H9 (cell line): ENCODE data around the gene CLVS2. TPM values are rescaled to one million over a fixed set of nuclear protein-coding genes. Genes with fewer than 3 reads are reported as not detected.
A peak's percentile ranks its signal among the peaks of the same experiment; 100 is the strongest.

ENCODE experiments used
- DNase-seq: peaks from one replicate; pipeline ENCODE4 v3.0.0-alpha.2; 2017
- H2AFZ ChIP-seq: one replicate; pipeline ENCODE4 v1.6.1; 2013; ENCODE audit warnings: mild to moderate bottlenecking, low read length, control low read depth, moderate library complexity
- H2AK5ac ChIP-seq: 2 replicates; pipeline ENCODE4 v1.6.1; 2013; ENCODE audit warnings: low read length, control low read depth, mixed read lengths; ENCODE audit not compliant: insufficient read length
- H2BK120ac ChIP-seq: one replicate; pipeline ENCODE4 v1.6.1; 2013; ENCODE audit warnings: low read depth, mild to moderate bottlenecking, low read length, control low read depth, inconsistent platforms; ENCODE audit not compliant: poor library complexity, severe bottlenecking
- H2BK12ac ChIP-seq: 2 replicates; pipeline ENCODE4 v1.6.1; 2013; ENCODE audit warnings: low read length, control low read depth, mixed read lengths, low read depth; ENCODE audit not compliant: insufficient read length
- H2BK15ac ChIP-seq: 2 replicates; pipeline ENCODE4 v1.6.1; 2013; ENCODE audit warnings: low read depth, low read length, control low read depth
- H2BK20ac ChIP-seq: one replicate; pipeline ENCODE4 v1.6.1; 2013; ENCODE audit warnings: low read depth, mild to moderate bottlenecking, low read length, control low read depth, inconsistent platforms; ENCODE audit not compliant: poor library complexity, severe bottlenecking
- H2BK5ac ChIP-seq: 2 replicates; pipeline ENCODE4 v1.6.1; 2013; ENCODE audit warnings: low read length, control low read depth, mixed read lengths; ENCODE audit not compliant: insufficient read length
- H3K14ac ChIP-seq: 2 replicates; pipeline ENCODE4 v1.6.1; 2013; ENCODE audit warnings: low read length, control low read depth; ENCODE audit not compliant: insufficient read depth
- H3K18ac ChIP-seq: 2 replicates; pipeline ENCODE4 v1.6.1; 2013; ENCODE audit warnings: low read depth, mild to moderate bottlenecking, mixed read lengths, low read length, control low read depth; ENCODE audit not compliant: insufficient read length
- H3K23ac ChIP-seq: 2 replicates; pipeline ENCODE4 v1.6.1; 2013; ENCODE audit warnings: low read length, control low read depth, mixed read lengths, low read depth; ENCODE audit not compliant: insufficient read length
- H3K23me2 ChIP-seq: 2 replicates; pipeline ENCODE4 v1.6.1; 2013; ENCODE audit warnings: low read depth, mild to moderate bottlenecking, mixed read lengths, low read length, control low read depth; ENCODE audit not compliant: insufficient read length, poor library complexity, severe bottlenecking
- H3K27ac ChIP-seq: 2 replicates; pipeline ENCODE4 v1.5.1; 2013; ENCODE audit warnings: low read length, control low read depth, mixed read lengths, low read depth; ENCODE audit not compliant: insufficient read length
- H3K27me3 ChIP-seq: 2 replicates; pipeline ENCODE4 v1.6.1; 2013; ENCODE audit warnings: low read length, control low read depth, inconsistent platforms; ENCODE audit not compliant: insufficient read depth
- H3K4ac ChIP-seq: 2 replicates; pipeline ENCODE4 v1.6.1; 2013; ENCODE audit warnings: low read depth, mild to moderate bottlenecking, control low read depth, inconsistent platforms, low read length, moderate library complexity
- H3K4me1 ChIP-seq: 2 replicates; pipeline ENCODE4 v1.6.1; 2013; ENCODE audit warnings: low read length, control low read depth, inconsistent platforms; ENCODE audit not compliant: insufficient read depth
- H3K4me2 ChIP-seq: 2 replicates; pipeline ENCODE4 v1.6.1; 2013; ENCODE audit warnings: low read length, control low read depth, mixed read lengths; ENCODE audit not compliant: insufficient read length, insufficient read depth
- H3K56ac ChIP-seq: 2 replicates; pipeline ENCODE4 v1.6.1; 2013; ENCODE audit warnings: low read depth, mild to moderate bottlenecking, mixed read lengths, low read length, control low read depth; ENCODE audit not compliant: insufficient read length
- H3K79me1 ChIP-seq: 2 replicates; pipeline ENCODE4 v1.6.1; 2013; ENCODE audit warnings: low read depth, mild to moderate bottlenecking, moderate library complexity, low read length, control low read depth, inconsistent platforms; ENCODE audit not compliant: insufficient read depth, poor library complexity, severe bottlenecking
- H3K79me2 ChIP-seq: 2 replicates; pipeline ENCODE4 v1.6.1; 2013; ENCODE audit warnings: low read length, control low read depth, inconsistent platforms; ENCODE audit not compliant: insufficient read depth
- H3K9ac ChIP-seq: 2 replicates; pipeline ENCODE4 v1.6.1; 2013; ENCODE audit warnings: low read length, control low read depth, mixed read lengths; ENCODE audit not compliant: insufficient read length; ENCODE audit errors: extremely low read depth
- H3K9me3 ChIP-seq: one replicate; pipeline ENCODE4 v1.6.1; 2013; ENCODE audit warnings: low read depth, low read length, inconsistent platforms; ENCODE audit not compliant: control insufficient read depth
- H3T11ph ChIP-seq: one replicate; pipeline ENCODE4 v1.6.1; 2013; ENCODE audit warnings: mild to moderate bottlenecking, low read length, control low read depth, inconsistent platforms
- H4K20me1 ChIP-seq: one replicate; pipeline ENCODE4 v1.6.1; 2013; ENCODE audit not compliant: control insufficient read depth, insufficient read length, insufficient read depth
- H4K5ac ChIP-seq: 2 replicates; pipeline ENCODE4 v1.6.1; 2013; ENCODE audit warnings: low read depth, mild to moderate bottlenecking, mixed read lengths, low read length, control low read depth; ENCODE audit not compliant: insufficient read length
- H4K8ac ChIP-seq: replicated peaks from 2 replicates; pipeline ENCODE4 v1.6.1; 2013; ENCODE audit warnings: low read length, control low read depth, mixed read lengths, low read depth; ENCODE audit not compliant: insufficient read length
- H4K91ac ChIP-seq: 2 replicates; pipeline ENCODE4 v1.6.1; 2013; ENCODE audit warnings: low read depth, mild to moderate bottlenecking, moderate library complexity, mixed read lengths, low read length, control low read depth; ENCODE audit not compliant: insufficient read length
- H3K27ac Mint-ChIP-seq, 3 experiments: 2 replicates in 2 of 3; 3 replicates in 1 of 3; pipeline ENCODE4 v1.8.0; 2020 to 2021; ENCODE audit warnings: mixed read lengths in 3 of 3, mild to moderate bottlenecking in 1 of 3, moderate library complexity in 1 of 3
- H3K27me3 Mint-ChIP-seq: 2 replicates; pipeline ENCODE4 v1.8.0; 2021; ENCODE audit warnings: low read depth, mild to moderate bottlenecking, moderate library complexity, mixed read lengths
- H3K36me3 Mint-ChIP-seq, 3 experiments: 2 replicates in 2 of 3; 3 replicates in 1 of 3; pipeline ENCODE4 v1.8.0; 2020 to 2021; ENCODE audit warnings: low read depth in 3 of 3, mixed read lengths in 3 of 3; ENCODE audit not compliant: insufficient read depth in 1 of 3
- H3K4me1 Mint-ChIP-seq, 2 experiments: 2 replicates each; pipeline ENCODE4 v1.8.0; 2020; ENCODE audit warnings: mixed read lengths in 2 of 2
- H3K4me3 Mint-ChIP-seq, 2 experiments: 2 replicates in 1 of 2; 3 replicates in 1 of 2; pipeline ENCODE4 v1.8.0; 2020 to 2021; ENCODE audit warnings: mild to moderate bottlenecking in 2 of 2, mixed read lengths in 2 of 2, moderate library complexity in 1 of 2
- H3K9me3 Mint-ChIP-seq, 2 experiments: 2 replicates in 1 of 2; 3 replicates in 1 of 2; pipeline ENCODE4 v1.8.0; 2020; ENCODE audit warnings: mild to moderate bottlenecking in 2 of 2, mixed read lengths in 2 of 2, moderate library complexity in 1 of 2
- CTCF ChIP-seq: fragments of 200-600 bp; sonication (generic); conservative IDR thresholded peaks from 3 replicates; pipeline ENCODE4 v1.8.0; 2021; ENCODE audit warnings: antibody characterized with exemption, mild to moderate bottlenecking
- WGBS: extraction: QIAGEN DNeasy Blood & Tissue Kit; methylation state at CpG from one replicate; pipeline ENCODE4 v1.1.7; 2013; ENCODE audit warnings: missing lambda C conversion rate, low lambda C conversion rate, mixed read lengths; ENCODE audit not compliant: insufficient read length; ENCODE audit errors: extremely low coverage; 5-methylcytosine and 5-hydroxymethylcytosine counted together
- total RNA-seq: library from RNA; stranded (reverse); gene quantifications from 2 replicates; pipeline ENCODE4 v1.2.1, GENCODE V29; 2021

Gene CLVS2
- total RNA-seq, 1 experiment from 2014 or later = 0.26 TPM

- no peak for DNase-seq
- no peak overlapping the region for H3K27ac ChIP-seq
- TF ChIP-seq CTCF = no peak
- no peaks in the 10 kb centered on the region for H3K9me3 ChIP-seq
- H2BK120ac ChIP-seq = no peak overlapping the region
- H3K23me2 ChIP-seq = peaks cover 14% of the 10 kb centered on the region
- Mint-ChIP-seq H3K36me3 (no peaks in the 10 kb centered on the region), H3K27ac (no peak overlapping the region), H3K27me3 (peaks cover 79% of the 10 kb centered on the region), H3K4me3 (peak overlapping the region in 1 of 2 experiments; percentile 92; a peak in 2 of 5 replicates), H3K4me1 (peaks cover 10 to 18% of the 10 kb centered on the region in 2 experiments), H3K9me3 (no peaks in the 10 kb centered on the region)
- no peaks in the 10 kb centered on the region for H3K79me1 ChIP-seq
- peaks cover 13% of the 10 kb centered on the region; the same call in 1 of the 2 replicates for H3K27me3 ChIP-seq
- peak overlapping the region; percentile 85 for H3K4me2 ChIP-seq
- H4K8ac ChIP-seq = no peak overlapping the region
- H2BK20ac ChIP-seq = no peak overlapping the region
- H3K14ac ChIP-seq = no peak overlapping the region
- no CpG with 5 or more reads among the region's 13 CpGs for WGBS
- no peak overlapping the region for H3K4ac ChIP-seq
- no peak overlapping the region for H2BK12ac ChIP-seq
- H2AK5ac ChIP-seq = no peak overlapping the region
- no peak overlapping the region for H4K91ac ChIP-seq
- no peak overlapping the region for H2BK5ac ChIP-seq
- no peak overlapping the region for H3K23ac ChIP-seq
- no peak overlapping the region for H3K56ac ChIP-seq
- no peaks in the 10 kb centered on the region for H3K4me1 ChIP-seq
- no peak overlapping the region for H2BK15ac ChIP-seq
- no peak overlapping the region for H3K9ac ChIP-seq
- H4K20me1 ChIP-seq = peaks cover 5% of the 10 kb centered on the region
- H2AFZ ChIP-seq = no peak overlapping the region
- H3K79me2 ChIP-seq = no peaks in the 10 kb centered on the region
- no peak overlapping the region for H4K5ac ChIP-seq
- no peak overlapping the region for H3T11ph ChIP-seq
- no peak overlapping the region for H3K18ac ChIP-seq
Measured at GRCh38 chr6:122997541-122998150, 1.6 kb downstream of the CLVS2 start.
